Mucosa of stomach (tissue), 1 donor: ENCODE measurements around the gene PRMT2.
"Not testable (repeated sequence)": the region's sequence is repeated elsewhere in the genome, so short reads cannot be mapped to it uniquely, and the experiment has no call there.

ENCODE experiments used
- H3K27me3 ChIP-seq: one replicate; pipeline ENCODE4 v1.7.0; 2013; ENCODE audit warnings: mild to moderate bottlenecking, low read length; ENCODE audit not compliant: control insufficient read depth, insufficient read depth
- H3K36me3 ChIP-seq: one replicate; pipeline ENCODE4 v1.7.0; 2013; ENCODE audit warnings: low read length; ENCODE audit not compliant: control insufficient read depth, insufficient read depth
- H3K4me1 ChIP-seq: one replicate; pipeline ENCODE4 v1.7.0; 2013; ENCODE audit warnings: mild to moderate bottlenecking, low read length; ENCODE audit not compliant: control insufficient read depth, insufficient read depth
- H3K4me3 ChIP-seq: one replicate; pipeline ENCODE4 v1.7.0; 2013; ENCODE audit warnings: low read length
- H3K9ac ChIP-seq: one replicate; pipeline ENCODE4 v1.7.0; 2013; ENCODE audit warnings: mild to moderate bottlenecking, low read length, moderate library complexity
- H3K9me3 ChIP-seq: one replicate; pipeline ENCODE4 v1.7.0; 2013; ENCODE audit warnings: mild to moderate bottlenecking, low read length, moderate library complexity; ENCODE audit not compliant: control insufficient read depth
- donor health status: Pancreatic carcinoma.

Gene PRMT2

DNA sequence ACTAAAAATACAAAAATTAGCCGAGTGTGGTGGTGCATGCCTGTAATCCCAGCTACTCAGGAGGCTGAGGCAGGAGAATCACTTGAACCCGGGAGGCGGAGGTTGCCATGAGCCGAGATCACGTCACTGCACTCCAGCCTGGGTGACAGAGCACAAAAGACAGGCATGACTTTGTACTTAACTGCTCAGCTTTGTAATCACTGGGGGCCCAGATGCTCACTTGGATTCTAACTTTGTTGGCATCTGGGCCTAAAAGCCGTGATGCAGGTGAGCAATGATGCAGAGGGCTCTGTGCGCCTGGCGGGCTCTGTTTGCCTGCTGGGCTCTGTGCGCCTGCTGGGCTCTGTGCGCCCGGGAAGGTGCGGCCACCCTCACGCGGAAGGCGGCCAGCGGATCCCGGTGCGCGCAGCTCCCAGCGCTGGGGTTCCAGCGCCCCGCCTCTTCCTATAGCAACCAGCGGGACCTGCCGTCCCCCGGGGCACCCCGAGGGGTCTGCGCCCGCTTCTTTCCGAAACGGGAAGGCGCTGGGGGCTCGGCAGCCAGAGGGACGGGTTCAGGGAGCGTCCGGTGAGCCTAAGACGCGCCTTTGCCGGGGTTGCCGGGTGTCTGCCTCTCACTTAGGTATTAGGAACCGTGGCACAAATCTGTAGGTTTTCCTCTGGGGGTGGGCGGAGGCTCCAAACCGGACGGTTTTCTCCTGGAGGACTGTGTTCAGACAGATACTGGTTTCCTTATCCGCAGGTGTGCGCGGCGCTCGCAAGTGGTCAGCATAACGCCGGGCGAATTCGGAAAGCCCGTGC, 31.7 kb downstream of the PRMT2 start:
- Histone ChIP-seq H3K9me3 (no peaks in the 10 kb centered on the region), H3K9ac (no peak overlapping the region), H3K4me1 (no peaks in the 10 kb centered on the region), H3K36me3 (no peaks in the 10 kb centered on the region), H3K27me3 (peaks cover 16% of the 10 kb centered on the region), H3K4me3 (peak overlapping the region; percentile 3)

DNA sequence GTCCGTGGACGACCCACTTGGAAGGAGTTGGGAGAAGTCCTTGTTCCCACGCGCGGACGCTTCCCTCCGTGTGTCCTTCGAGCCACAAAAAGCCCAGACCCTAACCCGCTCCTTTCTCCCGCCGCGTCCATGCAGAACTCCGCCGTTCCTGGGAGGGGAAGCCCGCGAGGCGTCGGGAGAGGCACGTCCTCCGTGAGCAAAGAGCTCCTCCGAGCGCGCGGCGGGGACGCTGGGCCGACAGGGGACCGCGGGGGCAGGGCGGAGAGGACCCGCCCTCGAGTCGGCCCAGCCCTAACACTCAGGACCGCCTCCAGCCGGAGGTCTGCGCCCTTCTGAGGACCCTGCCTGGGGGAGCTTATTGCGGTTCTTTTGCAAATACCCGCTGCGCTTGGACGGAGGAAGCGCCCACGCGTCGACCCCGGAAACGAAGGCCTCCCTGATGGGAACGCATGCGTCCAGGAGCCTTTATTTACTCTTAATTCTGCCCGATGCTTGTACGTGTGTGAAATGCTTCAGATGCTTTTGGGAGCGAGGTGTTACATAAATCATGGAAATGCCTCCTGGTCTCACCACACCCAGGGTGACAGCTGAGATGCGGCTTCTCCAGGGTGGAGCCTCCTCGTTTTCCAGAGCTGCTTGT, 32.4 kb downstream of the PRMT2 start:
- no peaks in the 10 kb centered on the region for H3K36me3 ChIP-seq
- H3K27me3 ChIP-seq: peaks cover 16% of the 10 kb centered on the region
- no peaks in the 10 kb centered on the region for H3K4me1 ChIP-seq
- H3K9me3 ChIP-seq: no peaks in the 10 kb centered on the region
- H3K4me3 ChIP-seq: peak overlapping the region; percentile 3
- no peak overlapping the region for H3K9ac ChIP-seq

DNA sequence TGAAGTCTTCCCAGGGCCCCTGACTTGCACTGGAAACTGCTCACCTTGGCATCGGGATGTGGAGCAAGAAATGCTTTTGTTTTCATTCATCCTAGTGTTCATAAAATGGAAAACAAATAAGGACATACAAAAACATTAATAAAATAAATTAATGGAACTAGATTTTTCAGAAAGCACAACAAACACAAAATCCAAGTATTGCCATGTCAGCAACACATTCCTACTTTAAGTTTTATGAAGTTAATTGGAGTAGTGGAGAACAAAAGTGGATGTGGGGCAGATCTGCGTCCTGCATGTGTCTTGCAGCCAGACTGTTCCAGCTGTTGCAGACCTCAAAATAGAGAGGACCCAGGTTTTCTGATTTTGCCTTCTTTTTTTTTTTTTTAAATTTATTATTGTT, 32.9 kb downstream of the PRMT2 start:
- Histone ChIP-seq H3K9ac (no peak overlapping the region), H3K4me3 (no peak overlapping the region), H3K36me3 (no peaks in the 10 kb centered on the region), H3K4me1 (no peaks in the 10 kb centered on the region), H3K27me3 (peaks cover 16% of the 10 kb centered on the region), H3K9me3 (no peaks in the 10 kb centered on the region)

DNA sequence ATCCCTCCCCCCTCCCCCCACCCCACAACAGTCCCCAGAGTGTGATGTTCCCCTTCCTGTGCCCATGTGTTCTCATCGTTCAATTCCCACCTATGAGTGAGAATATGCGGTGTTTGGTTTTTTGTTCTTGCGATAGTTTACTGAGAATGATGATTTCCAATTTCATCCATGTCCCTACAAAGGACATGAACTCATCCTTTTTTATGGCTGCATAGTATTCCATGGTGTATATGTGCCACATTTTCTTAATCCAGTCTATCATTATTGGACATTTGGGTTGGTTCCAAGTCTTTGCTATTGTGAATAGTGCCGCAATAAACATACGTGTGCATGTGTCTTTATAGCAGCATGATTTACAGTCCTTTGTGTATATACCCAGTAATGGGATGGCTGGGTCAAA, 33.4 kb downstream of the PRMT2 start:
- not testable (repeated sequence) for H3K9me3 ChIP-seq, H3K4me3 ChIP-seq, H3K36me3 ChIP-seq, H3K4me1 ChIP-seq, H3K9ac ChIP-seq
- H3K27me3 ChIP-seq: peaks cover 16% of the 10 kb centered on the region

DNA sequence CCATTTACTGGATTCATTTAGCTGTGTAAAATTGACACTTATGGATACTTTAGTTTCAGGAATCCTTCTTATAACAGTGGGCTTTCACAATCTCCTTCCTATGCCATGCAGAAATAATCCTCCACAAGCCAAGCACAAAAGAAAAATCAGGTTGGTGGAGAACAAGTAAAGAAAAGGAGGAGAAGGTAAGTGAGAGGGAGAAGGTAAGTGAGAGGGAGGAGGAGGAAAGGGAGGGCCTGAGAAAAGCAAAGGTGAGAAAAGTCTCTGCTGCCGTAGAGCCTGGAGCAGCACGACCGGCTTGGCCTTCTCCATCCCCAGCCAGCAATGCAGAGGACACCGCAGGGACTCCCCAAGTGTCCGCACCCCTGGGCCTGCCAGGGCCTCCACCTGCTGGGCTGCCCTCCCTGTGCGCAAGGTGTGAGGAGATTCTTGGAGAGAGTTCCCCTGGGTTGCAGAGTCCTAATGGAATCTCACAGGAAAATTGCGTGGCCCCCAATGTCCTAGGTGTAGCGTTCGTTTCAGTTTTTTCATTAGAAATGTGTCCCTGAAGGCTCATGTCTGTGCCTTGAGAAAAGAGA, 39.0 kb downstream of the PRMT2 start:
- no peak overlapping the region for H3K4me3 ChIP-seq
- H3K9ac ChIP-seq: no peak overlapping the region
- no peaks in the 10 kb centered on the region for H3K9me3 ChIP-seq
- H3K4me1 ChIP-seq: no peaks in the 10 kb centered on the region
- H3K36me3 ChIP-seq: no peaks in the 10 kb centered on the region
- peaks cover 1% of the 10 kb centered on the region for H3K27me3 ChIP-seq

DNA sequence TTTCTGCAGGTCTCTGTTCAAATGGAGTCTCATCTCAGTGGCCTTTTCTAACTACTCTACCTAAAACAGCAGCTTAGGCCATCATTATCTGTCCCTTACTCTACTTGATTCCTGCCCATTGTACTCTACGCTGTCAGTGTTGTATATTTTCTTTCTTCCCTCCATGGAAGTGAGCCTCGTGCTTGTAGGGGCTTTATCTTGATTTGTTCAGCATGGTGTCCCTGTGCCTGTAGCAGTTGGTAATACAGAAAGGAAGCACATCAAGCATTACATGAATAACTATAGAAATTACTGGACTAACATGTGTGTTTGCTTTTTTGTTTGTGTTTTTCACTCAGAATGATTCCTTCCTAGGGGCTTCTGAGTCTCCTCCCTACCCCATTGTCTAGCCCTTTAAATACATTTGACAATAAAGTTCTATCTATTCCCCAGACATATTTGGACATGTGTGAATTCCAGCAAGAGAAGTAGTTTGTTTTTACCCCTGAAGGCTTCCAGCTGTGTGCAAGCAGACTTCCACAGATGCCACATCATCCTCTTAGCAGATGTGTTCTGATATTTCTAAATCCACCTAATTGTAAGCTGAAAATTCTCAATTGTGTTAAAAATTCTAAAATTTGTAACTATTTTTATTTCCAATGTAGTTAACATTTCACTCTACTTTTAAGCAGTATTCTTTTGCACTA, 40.3 kb downstream of the PRMT2 start:
- Histone ChIP-seq H3K4me3 (no peak overlapping the region), H3K36me3 (no peaks in the 10 kb centered on the region), H3K9me3 (no peaks in the 10 kb centered on the region), H3K9ac (no peak overlapping the region), H3K4me1 (no peaks in the 10 kb centered on the region), H3K27me3 (no peaks in the 10 kb centered on the region)

DNA sequence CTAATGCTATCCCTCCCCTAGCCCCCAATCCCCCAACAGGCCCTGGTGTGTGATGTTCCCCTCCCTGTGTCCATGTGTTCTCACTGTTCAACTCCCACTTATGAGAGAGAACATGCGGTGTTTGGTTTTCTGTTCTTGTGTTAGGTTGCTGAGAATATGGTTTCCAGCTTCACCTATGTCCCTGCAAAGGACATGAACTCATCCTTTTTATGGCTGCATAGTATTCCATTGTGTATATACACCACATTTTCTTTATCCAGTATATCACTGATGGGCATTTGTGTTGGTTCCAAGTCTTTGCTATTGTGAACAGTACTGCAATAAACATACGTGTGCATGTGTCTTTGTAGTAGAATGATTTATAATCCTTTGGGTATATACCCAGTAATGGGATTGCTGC, 41.1 kb downstream of the PRMT2 start:
- not testable (repeated sequence) for H3K9ac ChIP-seq, H3K9me3 ChIP-seq, H3K4me1 ChIP-seq, H3K36me3 ChIP-seq, H3K4me3 ChIP-seq, H3K27me3 ChIP-seq

DNA sequence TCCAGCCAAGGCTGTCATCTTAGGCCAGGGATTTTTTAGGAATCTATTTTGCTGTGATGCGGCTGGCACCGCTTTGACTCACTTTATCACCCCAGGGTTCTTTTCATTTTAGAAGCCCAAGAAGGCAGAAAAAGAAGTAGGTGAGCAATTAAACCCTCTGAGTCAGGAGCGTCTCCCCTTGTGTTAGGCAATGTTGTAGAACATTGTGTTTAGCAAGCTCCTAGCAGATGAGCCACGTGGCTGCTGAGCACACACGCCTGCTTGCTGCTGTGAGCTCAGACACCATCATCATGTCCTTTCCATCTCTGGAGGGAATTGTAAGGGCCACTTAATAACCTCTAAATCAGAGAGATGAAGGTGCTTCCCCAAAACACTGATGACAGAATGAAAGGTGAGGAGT, 46.1 kb downstream of the PRMT2 start:
- H3K9ac ChIP-seq, H3K4me1 ChIP-seq, H3K4me3 ChIP-seq, H3K9me3 ChIP-seq, H3K27me3 ChIP-seq, H3K36me3 ChIP-seq: not testable (repeated sequence)

DNA sequence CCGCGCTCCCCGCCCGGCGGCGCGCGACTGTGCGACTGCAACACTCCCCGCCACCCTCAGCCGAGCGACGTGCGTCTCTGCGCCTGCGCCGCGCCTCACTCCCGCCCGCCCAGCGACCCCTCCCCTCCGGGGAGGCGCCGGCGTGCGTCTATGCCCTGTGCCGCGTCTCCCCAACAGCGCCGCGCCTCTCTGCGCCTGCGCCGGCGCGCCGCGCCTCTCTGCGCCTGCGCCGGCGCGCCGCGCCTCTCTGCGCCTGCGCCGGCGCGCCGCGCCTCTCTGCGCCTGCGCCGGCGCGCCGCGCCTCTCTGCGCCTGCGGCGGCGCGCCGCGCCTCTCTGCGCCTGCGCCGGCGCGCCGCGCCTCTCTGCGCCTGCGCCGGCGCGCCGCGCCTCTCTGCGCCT, 63.2 kb downstream of the PRMT2 start:
- not testable (repeated sequence) for H3K27me3 ChIP-seq, H3K9me3 ChIP-seq, H3K4me3 ChIP-seq, H3K36me3 ChIP-seq, H3K9ac ChIP-seq, H3K4me1 ChIP-seq

DNA sequence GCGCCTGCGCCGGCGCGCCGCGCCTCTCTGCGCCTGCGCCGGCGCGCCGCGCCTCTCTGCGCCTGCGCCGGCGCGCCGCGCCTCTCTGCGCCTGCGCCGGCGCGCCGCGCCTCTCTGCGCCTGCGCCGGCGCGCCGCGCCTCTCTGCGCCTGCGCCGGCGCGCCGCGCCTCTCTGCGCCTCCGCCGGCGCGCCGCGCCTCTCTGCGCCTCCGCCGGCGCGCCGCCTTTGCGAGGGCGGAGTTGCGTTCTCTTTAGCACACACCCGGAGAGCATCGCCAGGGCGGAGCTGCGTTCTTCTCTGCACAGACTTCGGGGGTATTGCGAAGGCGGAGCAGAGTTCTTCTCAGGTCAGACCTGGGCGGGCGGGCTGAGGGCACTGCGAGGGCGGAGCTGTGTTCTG, 63.6 kb downstream of the PRMT2 start:
- not testable (repeated sequence) for H3K4me3 ChIP-seq, H3K9ac ChIP-seq, H3K9me3 ChIP-seq, H3K4me1 ChIP-seq, H3K27me3 ChIP-seq, H3K36me3 ChIP-seq
